HG02981 (cell line): ENCODE results near the gene LRRC15.

ENCODE experiments used
- ATAC-seq: cut with Tn5 transposase; IDR thresholded peaks from one replicate; pipeline ENCODE4 v1.9.1; 2021; ENCODE audit warnings: mild to moderate bottlenecking, moderate library complexity; ENCODE audit not compliant: unreplicated experiment

Gene LRRC15

GRCh38 chr3:194369522-194370279, at the start of gene LRRC15:
Gene LRRC15 (minus strand): TSS chr3:194369743. CDS start chr3:194361043, 8,700 bp downstream.
- ATAC-seq: no peak

GRCh38 chr3:194418671-194419070, 49.1 kb upstream of the LRRC15 start:
- no peak for ATAC-seq

- ATAC-seq: no peak
Measured at GRCh38 chr3:194407423-194407822, 37.9 kb upstream of the LRRC15 start.

- no peak for ATAC-seq
Measured at GRCh38 chr3:194405766-194406165, 36.2 kb upstream of the LRRC15 start.

- no peak for ATAC-seq
Measured at GRCh38 chr3:194404365-194405140, 35.0 kb upstream of the LRRC15 start.

- ATAC-seq: no peak
Measured at GRCh38 chr3:194401868-194402329, 32.4 kb upstream of the LRRC15 start.

- no peak for ATAC-seq
Measured at GRCh38 chr3:194401346-194401745, 31.8 kb upstream of the LRRC15 start.

- no peak for ATAC-seq
Measured at GRCh38 chr3:194399874-194400411, 30.4 kb upstream of the LRRC15 start.

- ATAC-seq: no peak
Measured at GRCh38 chr3:194399166-194399565, 29.6 kb upstream of the LRRC15 start, which contains the start of gene GP5. Gene GP5 (minus strand): TSS chr3:194399266. CDS start chr3:194398282, 984 bp downstream.

- ATAC-seq: no peak
Measured at GRCh38 chr3:194397757-194398312, 28.3 kb upstream of the LRRC15 start.

GRCh38 chr3:194396859-194397756, 27.6 kb upstream of the LRRC15 start:
- no peak for ATAC-seq

- ATAC-seq: no peak
Measured at GRCh38 chr3:194396539-194396858, 27.0 kb upstream of the LRRC15 start.

GRCh38 chr3:194395778-194396538, 26.4 kb upstream of the LRRC15 start:
- no peak for ATAC-seq

- no peak for ATAC-seq
Measured at GRCh38 chr3:194395212-194395611, 25.7 kb upstream of the LRRC15 start.

- no peak for ATAC-seq
Measured at GRCh38 chr3:194392576-194392975, 23.0 kb upstream of the LRRC15 start.

- ATAC-seq: no peak
Measured at GRCh38 chr3:194390835-194391234, 21.3 kb upstream of the LRRC15 start.

- ATAC-seq: no peak
Measured at GRCh38 chr3:194389269-194389668, 19.7 kb upstream of the LRRC15 start.

GRCh38 chr3:194387926-194388418, 18.4 kb upstream of the LRRC15 start:
- no peak for ATAC-seq

GRCh38 chr3:194387276-194387675, 17.7 kb upstream of the LRRC15 start:
- no peak for ATAC-seq

GRCh38 chr3:194386648-194387047, 17.1 kb upstream of the LRRC15 start:
- ATAC-seq: no peak
